HG03342 (cell line): ENCODE data around the gene BMP2K.

Experiments
- ATAC-seq: cut with Tn5 transposase; IDR thresholded peaks from one replicate; pipeline ENCODE4 v1.9.1; 2021; ENCODE audit warnings: mild to moderate bottlenecking, moderate library complexity; ENCODE audit not compliant: unreplicated experiment

Gene BMP2K

DNA sequence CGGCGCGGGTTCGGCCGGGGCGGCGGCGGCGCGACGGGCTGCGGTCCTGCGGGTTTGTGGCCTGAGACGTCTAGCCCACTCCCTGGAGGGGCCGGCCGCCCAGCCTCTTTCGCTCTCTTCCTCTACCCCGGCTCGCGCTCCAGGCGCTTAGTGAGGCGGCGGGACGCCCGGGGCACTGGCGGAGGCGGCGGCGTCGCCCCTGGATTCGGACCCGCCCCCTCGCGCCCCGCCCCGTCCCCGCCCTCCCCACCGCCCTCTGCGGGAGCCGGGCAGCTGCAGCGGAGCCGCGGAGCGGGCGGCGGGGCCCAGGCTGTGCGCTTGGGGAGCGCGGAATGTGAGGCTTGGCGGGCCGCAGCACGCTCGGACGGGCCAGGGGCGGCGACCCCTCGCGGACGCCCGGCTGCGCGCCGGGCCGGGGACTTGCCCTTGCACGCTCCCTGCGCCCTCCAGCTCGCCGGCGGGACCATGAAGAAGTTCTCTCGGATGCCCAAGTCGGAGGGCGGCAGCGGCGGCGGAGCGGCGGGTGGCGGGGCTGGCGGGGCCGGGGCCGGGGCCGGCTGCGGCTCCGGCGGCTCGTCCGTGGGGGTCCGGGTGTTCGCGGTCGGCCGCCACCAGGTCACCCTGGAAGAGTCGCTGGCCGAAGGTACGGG, at the start of gene BMP2K:
BMP2K (plus strand) TSS at position 272 of the 650 bp plus-strand sequence; CDS start at position 466, 194 bp downstream.
- ATAC-seq: peak; percentile 64

DNA sequence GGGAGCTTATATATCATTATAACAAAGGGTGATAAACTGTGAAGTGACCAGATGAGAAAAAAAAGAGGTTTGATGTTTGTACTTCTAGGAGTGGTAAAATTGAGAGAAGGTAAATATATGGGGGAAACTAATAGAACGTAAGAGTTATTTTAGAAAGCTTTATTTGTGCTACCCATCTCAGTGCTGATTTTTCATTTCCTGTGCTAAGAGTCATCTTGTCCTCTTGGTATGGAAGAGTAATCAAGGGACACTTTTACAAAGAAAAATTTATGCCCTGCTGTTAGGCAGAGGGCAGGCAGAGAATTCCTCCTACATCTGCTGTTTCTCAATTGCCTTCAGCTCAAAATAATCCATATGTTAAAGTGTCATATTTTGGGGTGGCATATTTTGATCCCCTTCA, 49.6 kb upstream of the BMP2K start:
- ATAC-seq: no peak

DNA sequence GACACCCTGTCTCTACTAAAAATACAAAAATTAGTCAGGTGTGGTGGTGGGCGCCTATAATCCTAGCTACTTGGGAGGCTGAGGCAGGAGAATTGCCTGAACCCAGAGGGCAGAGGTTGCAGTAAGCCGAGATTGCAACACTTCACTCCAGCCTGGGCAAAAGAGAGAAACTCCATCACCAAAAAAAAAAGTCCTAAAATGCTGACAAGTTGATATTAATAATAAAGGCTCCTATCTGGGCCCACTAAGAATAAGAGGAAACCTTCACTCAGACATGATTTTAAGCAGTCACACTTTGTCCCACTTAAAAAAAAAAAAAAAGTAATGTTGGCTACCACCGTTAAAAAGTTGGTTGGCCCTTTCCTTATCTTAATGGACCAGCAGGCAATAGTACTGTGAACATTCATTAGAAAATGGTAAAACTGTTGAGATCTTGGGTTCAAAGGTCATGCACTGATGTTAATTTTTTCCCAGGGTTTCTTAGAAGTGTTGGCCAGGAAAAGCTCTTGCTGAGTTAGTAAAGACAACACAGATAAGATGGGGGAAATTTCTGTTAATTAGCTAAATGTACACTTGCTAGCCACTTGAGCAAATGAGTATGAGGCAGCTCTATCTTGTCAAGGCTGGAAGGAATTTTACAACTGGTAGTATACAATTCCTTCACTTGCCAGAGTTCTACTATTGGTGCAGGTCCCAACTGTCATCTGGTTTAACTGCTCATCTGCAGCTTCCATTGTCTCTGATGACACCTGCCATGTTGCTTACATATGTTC, 43.6 kb upstream of the BMP2K start:
- no peak for ATAC-seq

DNA sequence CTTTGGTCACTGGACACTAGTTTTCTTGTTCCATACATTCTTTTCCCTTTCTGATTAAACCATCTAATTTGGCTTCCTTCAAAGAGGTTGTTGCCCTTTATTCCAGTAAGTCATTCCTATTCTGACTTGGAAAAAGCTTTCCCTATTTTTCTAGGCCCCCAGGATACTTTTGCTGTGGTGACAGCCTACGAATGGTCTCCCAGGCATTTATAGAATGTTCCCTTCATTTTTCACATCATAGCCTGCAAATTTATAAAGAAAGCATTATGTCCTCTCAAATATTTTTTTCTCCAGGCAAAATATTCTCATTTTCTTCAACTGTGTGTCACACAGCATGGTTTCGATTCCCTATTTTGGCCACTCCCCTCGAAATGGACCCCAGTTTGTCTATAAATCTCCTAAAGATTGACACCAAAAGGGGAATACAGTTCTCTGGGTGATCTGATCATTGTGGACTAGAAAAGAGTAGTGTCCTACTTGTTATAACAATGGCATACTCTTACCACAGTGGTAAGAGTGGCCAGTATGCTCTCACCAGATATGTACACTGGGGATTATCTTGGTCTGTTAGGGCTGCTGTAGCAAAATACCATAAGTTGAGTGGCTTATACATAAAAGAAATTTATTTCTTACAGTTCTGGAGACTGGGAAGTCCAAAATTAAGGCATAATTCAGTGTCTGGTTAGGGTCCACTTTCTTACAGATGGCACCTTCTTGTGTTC, 41.5 kb upstream of the BMP2K start:
- ATAC-seq: no peak

DNA sequence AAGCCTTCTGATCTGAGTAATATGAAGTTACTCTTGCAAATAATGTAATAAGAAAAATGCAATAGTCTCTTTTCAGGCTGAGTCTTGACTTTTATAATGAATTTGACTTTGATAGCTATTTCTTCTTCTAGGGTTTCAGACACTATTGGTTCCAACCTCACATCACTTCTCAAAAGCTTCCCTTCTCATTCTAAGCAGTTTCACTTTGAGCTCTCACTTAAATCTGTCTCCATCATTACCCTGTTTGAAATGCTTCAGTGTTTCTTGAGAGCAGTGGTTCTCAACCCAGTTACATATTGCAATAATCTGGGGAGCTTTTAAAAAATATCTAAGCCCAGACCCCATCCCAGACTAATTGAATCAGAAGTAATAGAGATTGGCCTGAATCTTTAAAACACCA, 40.5 kb upstream of the BMP2K start:
- ATAC-seq: peak; percentile 55

DNA sequence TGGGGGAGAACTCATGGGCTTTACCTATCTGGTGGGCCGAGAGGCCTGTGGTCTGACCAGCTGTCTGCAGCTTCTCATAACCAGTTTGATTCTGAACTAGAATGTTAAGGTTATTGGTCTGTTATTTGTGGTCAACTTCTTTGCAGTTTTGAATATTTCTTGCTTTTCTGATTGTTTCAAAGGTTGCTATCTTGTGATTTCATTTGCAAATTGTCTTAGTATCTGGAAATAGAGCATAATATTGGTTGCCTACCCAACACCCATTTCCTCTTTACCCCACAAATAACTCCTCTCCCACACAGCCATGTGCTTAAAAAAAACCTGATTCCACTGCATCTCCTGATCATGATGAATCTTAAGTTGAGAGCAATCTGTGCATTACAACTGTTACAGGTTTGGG, 39.1 kb upstream of the BMP2K start:
- peak; percentile 43 for ATAC-seq

DNA sequence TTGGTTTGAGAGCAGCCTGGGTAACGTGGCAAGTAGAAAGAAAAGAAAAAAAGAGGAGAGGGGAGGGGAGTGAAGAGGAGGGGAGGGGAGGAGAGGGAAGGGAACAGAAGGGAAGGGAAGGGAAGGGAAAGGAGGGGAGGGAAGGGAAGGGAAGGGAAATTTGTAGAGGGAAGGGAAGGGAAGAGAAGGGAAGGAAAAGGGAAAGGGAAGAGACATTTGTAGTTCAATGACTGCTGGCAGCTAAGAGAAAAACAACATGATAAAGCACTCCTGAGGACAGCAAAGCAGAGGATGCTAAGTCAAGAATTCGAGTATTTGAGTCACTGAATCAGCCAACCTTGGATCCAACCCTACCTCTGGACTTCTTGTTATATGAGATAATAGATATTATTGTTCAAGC, 38.2 kb upstream of the BMP2K start:
- no peak for ATAC-seq

DNA sequence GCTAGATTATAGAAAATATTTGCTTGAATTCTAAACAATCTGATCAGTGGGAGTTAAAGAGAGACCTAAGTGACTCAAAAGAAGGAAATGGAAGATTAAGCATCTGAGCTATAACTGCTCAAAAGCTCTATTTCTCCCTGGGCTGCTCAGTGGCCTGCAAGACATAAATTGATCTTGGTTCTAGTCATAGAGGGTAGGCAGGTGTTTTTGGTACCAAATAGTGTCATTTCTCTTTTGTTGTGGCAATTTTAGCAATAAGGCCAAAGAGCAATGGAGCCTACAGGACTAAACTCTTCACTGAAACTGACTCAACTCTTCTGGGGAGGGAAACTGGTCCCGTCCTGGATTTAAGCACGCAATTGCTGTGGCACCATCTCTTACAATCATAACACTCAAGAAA, 33.9 kb upstream of the BMP2K start:
- ATAC-seq: no peak

DNA sequence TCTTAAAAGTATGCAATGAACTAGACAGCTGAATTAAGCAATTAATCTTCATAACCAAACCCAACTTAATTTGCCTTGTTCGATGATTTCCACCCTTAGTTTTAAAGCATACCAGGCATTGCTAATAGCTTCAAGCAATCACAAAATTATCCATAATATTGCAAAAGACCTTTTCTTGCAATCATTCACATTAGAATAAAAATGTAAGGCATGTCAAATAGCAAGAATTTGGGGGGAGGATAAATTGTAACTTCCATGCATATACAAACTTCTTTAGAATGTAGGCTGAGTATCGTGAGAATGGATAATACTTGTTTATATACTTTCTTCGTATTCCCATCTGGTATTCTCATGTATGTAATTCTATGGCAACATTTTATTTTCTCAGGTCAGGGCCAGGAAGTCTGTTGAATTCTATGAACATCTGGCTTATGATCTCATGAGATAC, 28.7 kb upstream of the BMP2K start:
- no peak for ATAC-seq

DNA sequence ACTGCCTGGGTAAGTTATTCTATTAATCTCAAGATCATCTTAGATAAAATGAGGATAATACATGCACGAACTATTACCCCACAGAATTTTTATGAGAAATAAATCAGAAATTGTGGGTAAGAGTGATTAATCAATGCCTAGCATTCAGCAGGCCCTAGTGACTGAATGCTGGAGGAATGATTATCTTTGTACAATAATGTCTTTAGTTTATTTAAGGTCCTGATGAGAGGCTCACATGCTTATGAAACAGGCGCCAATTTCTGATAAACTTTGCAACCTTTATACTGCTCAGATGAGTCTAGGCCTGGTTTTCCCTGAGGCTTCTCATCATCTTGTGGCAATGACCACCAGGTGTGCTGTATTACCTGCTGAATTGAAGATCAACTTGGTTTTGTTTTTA, 27.8 kb upstream of the BMP2K start:
- no peak for ATAC-seq

DNA sequence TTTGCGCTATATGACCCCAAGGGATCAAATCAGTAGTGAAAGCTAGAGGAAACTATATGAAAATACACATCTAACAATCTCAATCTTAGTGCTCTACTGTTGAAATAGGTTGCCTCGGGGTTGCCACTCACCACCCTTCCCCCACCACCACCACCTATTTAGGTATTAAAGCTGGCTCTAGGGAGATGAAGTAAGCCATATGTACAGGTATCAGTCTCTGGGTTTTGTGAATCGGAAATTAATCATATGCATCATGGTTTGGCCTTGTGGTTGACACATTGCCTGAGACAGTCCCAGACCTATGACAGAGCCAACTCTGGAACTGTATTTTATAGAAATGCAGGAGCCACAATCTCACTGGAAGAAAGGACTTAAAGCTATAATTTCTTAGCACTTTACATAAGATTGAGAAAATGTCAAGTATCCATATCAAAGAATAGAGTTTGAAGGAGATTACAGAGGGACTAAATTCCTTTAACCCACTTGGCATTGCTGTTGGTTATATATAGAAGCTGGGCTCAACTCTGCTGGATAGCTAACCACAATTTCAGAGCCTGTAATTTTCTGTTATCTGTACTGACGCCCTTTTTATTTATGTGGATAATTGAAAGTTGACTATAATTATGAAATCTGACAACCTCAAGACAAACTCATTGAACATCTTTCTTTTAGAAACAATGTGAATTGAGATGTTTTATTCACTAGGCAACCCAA, 26.7 kb upstream of the BMP2K start:
- peak; percentile 28 for ATAC-seq

DNA sequence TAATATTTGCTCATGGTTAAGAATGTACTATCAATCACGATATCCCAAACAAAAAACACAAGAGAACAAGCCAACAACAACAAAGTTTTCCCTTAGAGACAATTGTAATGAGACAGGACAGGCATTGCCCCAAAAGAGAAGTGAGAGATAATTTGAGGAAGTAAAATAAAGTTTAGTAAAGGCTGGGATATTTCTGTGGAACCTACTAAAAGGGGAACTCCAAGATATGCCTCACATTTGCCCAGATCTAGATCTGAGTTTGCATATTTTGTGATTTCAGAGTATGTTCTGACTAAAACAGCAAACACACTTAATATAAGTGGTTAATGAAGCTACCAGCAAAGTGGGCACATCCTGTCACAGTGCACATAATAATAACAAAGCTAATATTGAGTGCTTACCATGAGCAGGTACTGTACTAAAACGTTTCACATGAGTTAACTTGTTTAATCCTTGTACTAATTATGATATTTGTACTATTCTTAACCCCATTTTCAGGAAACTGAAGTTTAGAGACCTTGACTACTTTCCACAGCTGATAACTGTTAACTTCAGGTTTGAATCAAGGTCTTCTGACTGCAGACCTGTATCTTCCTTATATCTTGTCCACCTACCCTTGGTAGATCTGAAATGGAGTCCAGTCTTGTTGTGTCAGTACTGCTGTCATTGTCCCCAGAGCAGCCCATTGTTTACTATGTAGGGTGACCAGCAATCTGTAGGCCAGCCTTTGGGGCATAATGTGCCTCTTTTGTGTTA, 26.0 kb upstream of the BMP2K start:
- ATAC-seq: peak; percentile 89

DNA sequence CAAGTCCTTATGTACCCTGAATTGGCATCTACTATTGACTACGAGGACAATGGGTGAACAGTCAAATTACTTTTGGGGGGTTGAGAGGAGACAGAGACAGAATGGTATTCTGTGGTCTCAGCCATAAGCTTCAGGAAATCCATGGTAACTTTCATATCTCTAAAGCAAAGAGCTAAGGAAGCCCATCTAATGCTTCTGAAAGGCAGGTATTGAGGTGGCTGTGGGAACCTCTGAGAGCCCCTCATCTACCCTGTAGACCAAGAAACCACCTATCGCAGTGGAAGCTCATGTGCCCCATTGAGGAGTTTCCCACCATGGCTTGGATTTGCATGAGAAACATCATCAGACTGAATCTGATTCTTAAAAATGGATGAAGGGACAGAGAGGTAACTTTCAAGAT, 23.1 kb upstream of the BMP2K start:
- no peak for ATAC-seq

DNA sequence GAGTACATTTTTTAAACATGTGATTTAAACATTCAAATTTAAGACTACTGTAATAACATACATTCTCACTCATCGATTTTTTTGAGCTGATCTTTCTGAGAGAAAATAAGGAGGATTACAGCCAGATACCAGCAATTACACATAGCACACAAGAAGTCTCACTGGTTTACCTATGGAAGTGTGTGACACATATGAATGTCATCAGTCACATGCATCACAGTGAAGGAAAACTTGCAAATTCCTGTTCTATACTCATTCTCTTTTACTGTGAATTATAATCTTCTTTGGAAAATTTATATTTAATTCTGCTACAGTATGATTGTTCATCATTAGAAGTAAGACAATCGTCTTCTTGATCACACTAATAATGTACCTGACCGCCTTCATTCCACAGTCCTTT, 21.3 kb upstream of the BMP2K start:
- no peak for ATAC-seq

DNA sequence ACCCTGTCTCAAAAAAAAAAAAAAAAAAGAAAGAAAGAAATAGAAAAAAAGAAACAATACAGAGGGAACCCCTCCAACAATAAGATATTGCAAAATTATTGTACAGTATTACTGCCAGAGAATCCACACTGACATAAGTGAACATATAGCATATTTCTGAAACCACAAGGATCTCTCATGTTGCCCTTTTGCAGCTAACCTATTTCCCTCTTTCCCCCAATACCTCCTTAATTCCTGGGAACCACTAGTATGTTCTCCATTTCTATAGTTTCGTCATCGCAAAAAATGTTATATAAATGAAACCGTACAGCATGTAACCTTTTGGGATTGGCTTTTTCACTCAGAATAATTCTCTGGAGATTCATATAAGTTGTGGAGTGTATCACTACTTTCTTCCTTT, 20.0 kb upstream of the BMP2K start:
- ATAC-seq: no peak

DNA sequence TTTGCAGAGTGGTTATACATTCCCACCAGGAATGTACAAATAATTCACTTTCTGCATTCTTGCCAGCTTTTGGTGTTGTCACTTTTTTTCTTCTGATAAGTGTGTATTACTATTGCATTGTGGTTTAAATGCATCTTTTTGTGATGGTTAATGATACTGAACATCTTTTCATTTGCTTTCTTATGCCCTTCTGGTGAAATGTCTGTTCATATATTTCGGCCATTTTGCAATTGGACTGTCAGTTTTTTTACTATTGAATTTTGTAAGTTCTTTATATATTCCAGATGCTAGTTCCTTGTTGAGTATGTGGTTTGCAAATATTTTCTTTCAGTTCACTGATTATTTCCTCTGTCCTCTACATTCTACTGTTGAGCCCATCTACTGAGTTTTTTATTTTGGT, 19.4 kb upstream of the BMP2K start:
- no peak for ATAC-seq

DNA sequence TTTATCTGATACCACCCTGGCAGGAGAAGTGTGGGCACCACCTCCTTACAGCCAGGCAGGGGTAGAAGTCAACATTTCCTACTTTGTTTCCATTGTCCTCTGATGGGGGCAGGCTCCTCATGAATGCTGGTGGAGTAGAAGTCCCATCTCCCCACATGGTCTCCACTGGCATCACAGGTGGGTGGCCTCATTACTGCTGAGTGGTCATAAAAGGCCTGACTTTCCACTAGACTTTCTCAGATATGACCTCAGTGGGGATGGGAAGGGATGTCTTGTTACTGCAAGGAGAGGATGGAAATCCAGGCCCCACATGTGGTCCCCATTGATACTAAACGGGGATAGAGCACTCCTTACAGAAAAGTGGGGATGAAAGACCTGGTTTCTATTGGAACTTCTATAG, 18.6 kb upstream of the BMP2K start:
- no peak for ATAC-seq

DNA sequence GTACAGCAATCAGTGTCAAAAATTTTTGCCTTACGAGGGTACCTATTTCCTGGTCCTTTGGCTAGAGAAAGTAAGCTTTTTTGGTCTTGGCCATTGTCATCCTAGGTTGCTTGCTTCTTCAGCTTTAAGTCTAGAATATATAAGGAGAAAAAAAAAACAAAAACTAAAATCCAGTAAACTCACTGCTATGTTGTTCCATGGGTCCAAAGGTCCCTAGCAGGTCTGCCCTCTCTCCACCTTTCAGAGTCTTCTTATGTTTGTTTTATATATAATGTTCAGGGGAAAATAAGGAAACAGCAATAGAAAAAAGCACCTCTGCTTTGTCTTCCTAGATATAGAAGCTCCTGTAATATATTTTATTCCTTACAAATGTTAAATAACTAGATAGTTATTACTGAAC, 18.1 kb upstream of the BMP2K start:
- ATAC-seq: no peak

DNA sequence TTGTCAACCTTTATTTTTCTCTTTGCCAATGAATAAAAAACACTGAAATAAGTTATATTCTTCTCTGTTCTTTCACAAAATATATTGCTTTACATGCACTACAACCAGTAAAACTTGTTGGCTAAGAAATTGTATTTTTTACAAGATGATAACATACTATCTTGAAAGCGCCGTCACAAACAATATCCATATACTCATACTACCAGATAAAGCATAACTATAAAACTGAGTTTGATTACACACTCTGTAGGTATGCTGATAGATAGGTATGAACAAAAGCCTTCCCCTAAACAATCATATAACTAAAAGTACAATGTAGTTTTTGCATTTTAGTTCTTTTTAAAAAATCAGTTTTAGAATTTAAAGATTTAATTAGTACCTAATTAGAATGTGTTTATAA, 13.6 kb upstream of the BMP2K start:
- ATAC-seq: no peak

DNA sequence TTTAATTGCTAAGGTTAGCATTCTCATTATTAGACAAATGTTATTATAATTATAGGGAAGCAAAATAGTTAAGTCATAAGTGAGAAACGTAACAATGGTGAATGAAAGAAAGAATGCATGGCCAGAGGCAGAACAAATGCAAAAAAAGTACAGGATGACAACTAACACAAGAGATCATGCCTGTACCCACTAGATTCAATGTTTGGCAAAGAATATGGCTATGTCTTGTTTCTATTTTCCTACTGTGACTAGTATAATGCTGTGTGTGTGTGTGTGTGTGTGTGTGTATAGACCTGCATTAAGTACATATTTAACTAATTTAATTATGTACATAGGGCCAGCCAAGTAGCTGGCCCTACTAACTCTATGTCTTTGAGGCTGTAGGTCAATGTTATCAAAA, 12.9 kb upstream of the BMP2K start:
- ATAC-seq: no peak
